SU-DHL-6 (cell line): Measurements from ENCODE around the gene AANAT.

Experiments
- CTCF ChIP-seq: fragments of 200-600 bp; sonication (generic); IDR thresholded peaks from one replicate; pipeline ENCODE4 v1.5.1; 2017; ENCODE audit warnings: antibody characterized with exemption, mild to moderate bottlenecking, low read length, moderate library complexity; ENCODE audit not compliant: insufficient read depth, poor library complexity, severe bottlenecking
- EZH2phosphoT487 ChIP-seq: fragments of 200-600 bp; sonication (generic), shearing (Covaris generic); conservative IDR thresholded peaks from 2 replicates; pipeline ENCODE4 v1.6.1; 2018; ENCODE audit warnings: mild to moderate bottlenecking, antibody characterized with exemption, low read length, moderate library complexity, mixed read lengths

GRCh38 chr17:76427501-76428231 is 39.7 kb upstream of the AANAT start:
- TF ChIP-seq CTCF (no peak), EZH2phosphoT487 (no peak)
